GM06990 (cell line): ENCODE results near the gene PLD4.

Experiments
- DNase-seq: peaks from one replicate; pipeline ENCODE4 v3.0.0-alpha.2; 2011; ENCODE audit not compliant: insufficient read length; ENCODE audit errors: extremely low read depth
- H3K27me3 ChIP-seq: replicated peaks from 2 replicates; pipeline ENCODE4 v1.6.0; 2011; ENCODE audit warnings: low read length; ENCODE audit not compliant: control insufficient read depth, insufficient read depth
- H3K36me3 ChIP-seq: 2 replicates; pipeline ENCODE4 v1.5.1; 2011; ENCODE audit warnings: low read length; ENCODE audit not compliant: control insufficient read depth, insufficient read depth
- H3K4me3 ChIP-seq: replicated peaks from 2 replicates; pipeline ENCODE4 v1.5.1; 2011; ENCODE audit warnings: low read depth, mild to moderate bottlenecking, control low read depth, low read length
- TF ChIP-seq, protein P1 (sequence below): IDR thresholded peaks from 2 replicates; pipeline ENCODE4 v1.5.1; 2011; ENCODE audit warnings: low read length, control low read depth, mild to moderate bottlenecking, inconsistent platforms; ENCODE audit not compliant: insufficient read depth, poor library complexity, severe bottlenecking

Gene PLD4

DNA sequence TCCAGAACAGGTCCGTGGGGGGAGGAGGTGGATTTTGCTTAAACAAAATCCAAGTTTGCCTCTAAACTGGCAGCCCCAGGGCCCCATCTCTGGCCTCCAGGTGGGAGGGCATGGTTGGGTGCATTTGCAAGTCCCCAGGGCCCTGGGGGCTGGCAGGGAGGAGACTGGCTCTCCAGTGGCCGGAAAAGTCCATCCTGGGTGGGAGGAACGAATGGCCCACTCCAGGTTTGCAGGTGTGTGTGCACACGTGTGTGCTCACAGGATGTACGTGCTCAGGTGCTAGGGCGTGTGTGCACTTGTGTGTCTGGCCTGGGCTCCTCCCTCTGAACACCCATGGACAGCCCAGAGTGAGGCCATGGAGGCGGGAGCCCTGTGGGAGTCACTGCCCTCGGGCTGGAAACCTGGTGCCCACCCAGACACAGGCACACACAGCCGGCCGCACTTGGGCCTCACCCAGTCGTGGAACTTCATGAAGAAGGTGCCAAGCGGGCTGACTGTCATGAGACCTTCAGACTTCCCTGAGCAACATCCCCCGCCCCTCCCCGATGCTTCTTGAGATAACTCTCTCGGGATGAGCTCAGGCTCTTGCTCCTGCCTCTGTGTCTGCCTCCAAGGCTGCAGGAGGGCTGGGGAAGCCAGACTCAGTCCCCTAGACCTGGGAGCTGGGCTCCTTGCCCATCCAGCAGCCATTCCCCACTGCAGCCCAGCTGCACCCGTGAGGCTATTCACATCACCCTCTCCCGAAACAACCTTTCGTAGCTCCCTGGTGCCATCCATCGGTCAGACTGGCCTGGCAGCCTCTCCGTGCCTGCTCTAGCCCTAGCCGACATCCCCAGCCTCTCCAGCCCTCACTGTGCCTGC is 44.1 kb downstream of the PLD4 start:
- Histone ChIP-seq H3K4me3 (no peak overlapping the region), H3K36me3 (no peaks in the 10 kb centered on the region)

GRCh38 chr14:104969741-104970230 is 45.1 kb downstream of the PLD4 start:
- Histone ChIP-seq H3K36me3 (no peaks in the 10 kb centered on the region), H3K4me3 (no peak overlapping the region), H3K27me3 (no peaks in the 10 kb centered on the region; the same call in 1 of the 2 replicates)
- TF ChIP-seq, protein P1, sequence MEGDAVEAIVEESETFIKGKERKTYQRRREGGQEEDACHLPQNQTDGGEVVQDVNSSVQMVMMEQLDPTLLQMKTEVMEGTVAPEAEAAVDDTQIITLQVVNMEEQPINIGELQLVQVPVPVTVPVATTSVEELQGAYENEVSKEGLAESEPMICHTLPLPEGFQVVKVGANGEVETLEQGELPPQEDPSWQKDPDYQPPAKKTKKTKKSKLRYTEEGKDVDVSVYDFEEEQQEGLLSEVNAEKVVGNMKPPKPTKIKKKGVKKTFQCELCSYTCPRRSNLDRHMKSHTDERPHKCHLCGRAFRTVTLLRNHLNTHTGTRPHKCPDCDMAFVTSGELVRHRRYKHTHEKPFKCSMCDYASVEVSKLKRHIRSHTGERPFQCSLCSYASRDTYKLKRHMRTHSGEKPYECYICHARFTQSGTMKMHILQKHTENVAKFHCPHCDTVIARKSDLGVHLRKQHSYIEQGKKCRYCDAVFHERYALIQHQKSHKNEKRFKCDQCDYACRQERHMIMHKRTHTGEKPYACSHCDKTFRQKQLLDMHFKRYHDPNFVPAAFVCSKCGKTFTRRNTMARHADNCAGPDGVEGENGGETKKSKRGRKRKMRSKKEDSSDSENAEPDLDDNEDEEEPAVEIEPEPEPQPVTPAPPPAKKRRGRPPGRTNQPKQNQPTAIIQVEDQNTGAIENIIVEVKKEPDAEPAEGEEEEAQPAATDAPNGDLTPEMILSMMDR = no peak
- DNase-seq = no peak

More for the DNA sequence above, 44.1 kb downstream of the PLD4 start:
- TF ChIP-seq, protein P1 = no peak
- no peak for DNase-seq
- peaks cover 1% of the 10 kb centered on the region for H3K27me3 ChIP-seq

- Histone ChIP-seq H3K27me3 (no peaks in the 10 kb centered on the region; the same call in 1 of the 2 replicates), H3K4me3 (no peak overlapping the region), H3K36me3 (no peaks in the 10 kb centered on the region)
- TF ChIP-seq, protein P1 = no peak
- no peak for DNase-seq
Measured at GRCh38 chr14:104970231-104971068, 45.8 kb downstream of the PLD4 start.

- TF ChIP-seq, protein P1 = no peak
- H3K36me3 ChIP-seq = no peaks in the 10 kb centered on the region
- H3K27me3 ChIP-seq = no peaks in the 10 kb centered on the region; the same call in 1 of the 2 replicates
- no peak for DNase-seq
- H3K4me3 ChIP-seq = no peak overlapping the region
Measured at GRCh38 chr14:104971447-104972240, 47.0 kb downstream of the PLD4 start.
